Progenitor cell of endocrine pancreas (in vitro differentiated cells): ENCODE data around the gene FIGN. TPM values are rescaled to one million over a fixed set of nuclear protein-coding genes. Genes with fewer than 3 reads are reported as not detected.

Source experiments
- DNase-seq: peaks from one replicate; pipeline ENCODE4 v3.0.0; 2021; ENCODE audit warnings: low spot score; ENCODE audit not compliant: unreplicated experiment
- H3K27ac Mint-ChIP-seq: 2 replicates; pipeline ENCODE4 v1.8.0; 2021; ENCODE audit warnings: mild to moderate bottlenecking, moderate library complexity, mixed read lengths
- H3K27me3 Mint-ChIP-seq: 2 replicates; pipeline ENCODE4 v1.8.0; 2021; ENCODE audit warnings: mixed read lengths
- H3K36me3 Mint-ChIP-seq: 2 replicates; pipeline ENCODE4 v1.8.0; 2022; ENCODE audit warnings: mixed read lengths; ENCODE audit not compliant: insufficient read depth
- H3K4me1 Mint-ChIP-seq: 2 replicates; pipeline ENCODE4 v1.8.0; 2021; ENCODE audit warnings: low read depth, mixed read lengths
- H3K4me3 Mint-ChIP-seq: 2 replicates; pipeline ENCODE4 v1.8.0; 2021; ENCODE audit warnings: low read depth, mild to moderate bottlenecking, moderate library complexity, mixed read lengths
- H3K9me3 Mint-ChIP-seq: 2 replicates; pipeline ENCODE4 v1.8.0; 2021; ENCODE audit warnings: low read depth, mixed read lengths
- total RNA-seq: library from RNA; stranded (reverse); gene quantifications from 2 replicates; pipeline ENCODE4 v1.2.1, GENCODE V29; 2021
- TF ChIP-seq, protein P1 (sequence below): fragments of 200-600 bp; sonication (generic); IDR thresholded peaks from one replicate; pipeline ENCODE4 v1.5.0; 2021; ENCODE audit warnings: antibody characterized with exemption, mild to moderate bottlenecking; ENCODE audit not compliant: unreplicated experiment

FIGN gene
- total RNA-seq, 1 donor from 2014 or later: 18.0 TPM

DNA sequence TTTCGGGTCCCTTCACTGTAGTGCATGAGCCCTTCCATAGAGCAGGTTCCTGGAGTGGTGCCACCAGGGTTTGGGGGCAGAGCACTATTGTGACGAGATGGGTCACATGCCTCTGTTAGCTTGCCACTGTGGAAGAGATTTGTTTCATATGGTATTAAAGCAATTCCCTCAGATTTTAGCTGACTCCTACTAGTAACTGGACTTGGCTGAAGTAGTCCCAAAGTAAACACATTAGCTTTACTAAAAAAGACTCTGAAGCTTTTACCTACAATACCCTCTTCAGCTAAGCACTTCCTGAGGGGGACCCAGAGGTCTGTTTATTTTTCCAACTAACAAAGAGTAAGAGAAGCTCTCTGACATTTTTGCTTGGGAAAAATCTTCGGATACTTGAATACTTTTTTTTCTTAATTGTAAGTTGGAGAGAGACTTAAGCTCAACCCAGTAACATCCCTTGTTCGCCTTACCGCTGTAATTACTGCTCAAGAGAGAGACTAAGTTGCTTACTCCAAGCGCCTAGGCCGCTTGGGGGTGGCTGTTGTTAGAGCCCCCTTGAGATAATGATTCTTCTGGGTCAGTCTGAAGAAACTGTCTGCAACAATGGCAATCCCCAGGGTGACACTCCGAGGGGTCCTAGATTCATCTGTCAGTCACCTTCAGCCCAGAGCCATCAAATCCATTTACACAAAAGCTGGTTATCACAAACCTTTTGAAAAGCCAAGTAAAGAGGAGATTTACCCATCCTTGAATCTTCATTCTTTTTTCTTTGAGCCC lies 177.4 kb downstream of the FIGN start:
- H3K27ac Mint-ChIP-seq: no peak overlapping the region
- no peaks in the 10 kb centered on the region for H3K9me3 Mint-ChIP-seq
- peaks cover 2% of the 10 kb centered on the region for H3K4me1 Mint-ChIP-seq
- no peaks in the 10 kb centered on the region for H3K27me3 Mint-ChIP-seq
- H3K36me3 Mint-ChIP-seq: no peaks in the 10 kb centered on the region
- no peak for DNase-seq
- TF ChIP-seq, protein P1, sequence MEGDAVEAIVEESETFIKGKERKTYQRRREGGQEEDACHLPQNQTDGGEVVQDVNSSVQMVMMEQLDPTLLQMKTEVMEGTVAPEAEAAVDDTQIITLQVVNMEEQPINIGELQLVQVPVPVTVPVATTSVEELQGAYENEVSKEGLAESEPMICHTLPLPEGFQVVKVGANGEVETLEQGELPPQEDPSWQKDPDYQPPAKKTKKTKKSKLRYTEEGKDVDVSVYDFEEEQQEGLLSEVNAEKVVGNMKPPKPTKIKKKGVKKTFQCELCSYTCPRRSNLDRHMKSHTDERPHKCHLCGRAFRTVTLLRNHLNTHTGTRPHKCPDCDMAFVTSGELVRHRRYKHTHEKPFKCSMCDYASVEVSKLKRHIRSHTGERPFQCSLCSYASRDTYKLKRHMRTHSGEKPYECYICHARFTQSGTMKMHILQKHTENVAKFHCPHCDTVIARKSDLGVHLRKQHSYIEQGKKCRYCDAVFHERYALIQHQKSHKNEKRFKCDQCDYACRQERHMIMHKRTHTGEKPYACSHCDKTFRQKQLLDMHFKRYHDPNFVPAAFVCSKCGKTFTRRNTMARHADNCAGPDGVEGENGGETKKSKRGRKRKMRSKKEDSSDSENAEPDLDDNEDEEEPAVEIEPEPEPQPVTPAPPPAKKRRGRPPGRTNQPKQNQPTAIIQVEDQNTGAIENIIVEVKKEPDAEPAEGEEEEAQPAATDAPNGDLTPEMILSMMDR: no peak
- H3K4me3 Mint-ChIP-seq: no peak overlapping the region

DNA sequence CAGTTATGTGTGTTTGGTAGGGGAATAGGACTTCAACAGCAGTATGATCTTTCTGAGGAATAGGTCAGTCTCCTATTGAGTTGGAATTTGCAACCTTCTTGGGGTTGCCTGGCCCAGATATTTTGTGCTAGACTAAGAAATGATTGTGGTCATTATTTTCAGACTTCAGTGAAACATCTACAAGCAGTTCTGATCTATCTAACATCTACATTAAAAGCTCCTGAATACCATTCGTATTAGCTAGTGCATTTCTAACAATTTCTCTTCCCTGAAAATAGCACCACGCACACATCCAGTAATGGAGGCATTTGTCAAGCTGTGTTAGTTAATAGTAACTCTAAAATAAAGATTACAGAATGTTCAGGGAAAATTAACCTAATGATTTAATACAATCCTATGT lies 179.3 kb downstream of the FIGN start:
- Mint-ChIP-seq H3K36me3 (no peaks in the 10 kb centered on the region), H3K27me3 (no peaks in the 10 kb centered on the region), H3K4me1 (peaks cover 2% of the 10 kb centered on the region), H3K9me3 (no peaks in the 10 kb centered on the region), H3K27ac (no peak overlapping the region), H3K4me3 (no peak overlapping the region)
- no peak for DNase-seq
- TF ChIP-seq, protein P1: no peak

DNA sequence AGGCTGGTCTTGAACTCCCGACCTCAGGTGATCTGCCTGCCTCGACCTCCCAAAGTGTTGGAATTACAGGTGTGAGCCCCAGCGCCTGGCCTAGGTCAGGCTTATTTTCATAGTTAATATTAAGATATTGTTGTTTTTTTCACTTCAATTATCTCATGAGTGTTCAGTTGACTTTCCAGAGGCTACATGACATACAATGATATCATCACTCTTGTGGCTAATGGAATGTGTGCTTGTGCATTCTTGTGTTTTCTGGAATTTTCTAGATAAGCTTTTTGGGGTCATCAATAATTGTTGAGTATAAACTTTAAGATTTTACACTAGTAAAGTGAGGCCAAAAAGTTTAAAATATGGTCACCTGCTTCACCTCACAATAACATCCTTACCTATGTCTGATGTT lies 180.9 kb downstream of the FIGN start:
- Mint-ChIP-seq H3K27me3 (no peaks in the 10 kb centered on the region), H3K27ac (no peak overlapping the region), H3K4me1 (peaks cover 2% of the 10 kb centered on the region), H3K9me3 (no peaks in the 10 kb centered on the region), H3K4me3 (no peak overlapping the region), H3K36me3 (no peaks in the 10 kb centered on the region)
- no peak for DNase-seq
- TF ChIP-seq, protein P1: no peak

DNA sequence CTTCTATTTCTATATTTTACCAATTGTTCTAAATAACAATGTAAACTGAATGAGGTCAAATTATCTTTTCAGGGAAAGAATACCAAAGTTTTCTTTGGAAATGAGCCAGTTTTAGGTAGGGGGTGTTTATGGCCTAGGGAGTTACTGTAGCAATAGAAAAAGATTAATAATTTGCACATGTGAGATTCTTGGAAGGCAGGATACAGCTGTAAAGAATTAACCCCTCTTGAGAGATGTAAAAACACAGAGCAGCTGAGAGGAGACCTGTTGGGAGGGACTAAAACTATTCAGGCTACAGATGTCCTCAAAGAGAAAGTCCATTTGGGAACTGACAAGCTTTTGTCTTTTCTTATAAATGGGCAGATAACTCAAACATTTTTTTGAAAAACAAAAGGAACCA lies 182.2 kb downstream of the FIGN start:
- no peaks in the 10 kb centered on the region for H3K27me3 Mint-ChIP-seq
- H3K36me3 Mint-ChIP-seq: no peaks in the 10 kb centered on the region
- H3K9me3 Mint-ChIP-seq: no peaks in the 10 kb centered on the region
- no peak overlapping the region for H3K27ac Mint-ChIP-seq
- peaks cover 2% of the 10 kb centered on the region for H3K4me1 Mint-ChIP-seq
- TF ChIP-seq, protein P1: no peak
- H3K4me3 Mint-ChIP-seq: no peak overlapping the region
- no peak for DNase-seq

DNA sequence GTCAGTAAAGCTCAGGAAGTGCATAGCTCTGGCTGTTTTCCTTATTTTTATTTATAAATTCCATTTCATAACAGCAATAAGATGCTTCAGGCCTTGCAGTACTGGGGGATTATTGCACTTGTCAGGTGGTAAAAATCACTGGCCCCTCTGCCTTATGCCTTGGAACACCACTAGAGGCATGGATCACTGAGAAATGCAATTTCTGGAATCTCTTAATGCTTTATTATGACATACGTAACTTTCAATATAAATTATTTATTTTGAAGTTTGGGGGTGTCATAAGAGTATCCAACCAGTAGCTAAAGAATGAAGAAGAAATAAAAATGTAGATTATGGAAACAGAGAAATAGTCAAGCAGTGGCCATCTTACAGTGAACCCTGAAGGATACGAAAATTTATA lies 183.1 kb downstream of the FIGN start:
- Mint-ChIP-seq H3K27me3 (no peaks in the 10 kb centered on the region), H3K27ac (no peak overlapping the region)
- TF ChIP-seq, protein P1: peak; percentile 15

More for the DNA sequence above, 183.1 kb downstream of the FIGN start:
- DNase-seq: no peak
- no peaks in the 10 kb centered on the region for H3K36me3 Mint-ChIP-seq
- H3K4me3 Mint-ChIP-seq: no peak overlapping the region
- no peaks in the 10 kb centered on the region for H3K4me1 Mint-ChIP-seq
- H3K9me3 Mint-ChIP-seq: no peaks in the 10 kb centered on the region
